HepG2 (cell line): ENCODE data around the gene TNFSF13B. TPM values are rescaled to one million over a fixed set of nuclear protein-coding genes. Genes with fewer than 3 reads are reported as not detected.

Experiments
- ATAC-seq: fragments of 200-7000 bp; cut with Tn5 transposase; 3 replicates; pipeline ENCODE4 v1.9.1; 2020; ENCODE audit warnings: mild to moderate bottlenecking, moderate library complexity
- BruUV-seq: library from RNA; stranded (reverse); fragments of 400-500 nt; replicated peaks from 2 replicates; lab custom pipeline; 2021; lab: Mats Ljungman, UMichigan
- CTCF ChIA-PET: fragments of 300-600 bp; formaldehyde crosslinking; extraction: SDS; loops from one replicate; lab custom pipeline; 2021; ENCODE audit warnings: low total read pairs, inconsistent platforms, low intra/inter-chr PET ratio; lab: Yijun Ruan, JAX
- POLR2A ChIA-PET: fragments of 350-600 bp; sonication (Branson Sonifier 250); formaldehyde crosslinking; loops from one replicate; lab custom pipeline; 2020; ENCODE audit warnings: antibody characterized with exemption, inconsistent platforms; lab: Yijun Ruan, JAX
- DNase-seq: peaks from one replicate; pipeline ENCODE4 v3.0.0-alpha.2; 2015; ENCODE audit warnings: low spot score
- FAIRE-seq: peaks from 3 replicates; lab custom pipeline; 2011; peaks lifted over from hg19 to GRCh38; lab: Jason Lieb, UNC
- H2AFZ ChIP-seq: one replicate; pipeline ENCODE4 v1.6.1; 2011; ENCODE audit warnings: low read length, inconsistent platforms
- H3K27ac ChIP-seq: fragments of 300-600 bp; 3 replicates; pipeline ENCODE4 v1.8.0; 2011; ENCODE audit warnings: mixed run types, mild to moderate bottlenecking, mixed read lengths, low read length, inconsistent platforms; ENCODE audit not compliant: insufficient read depth; ENCODE audit errors: extremely low read length
- H3K27me3 ChIP-seq, 2 experiments: fragments of 200-600 bp in 1 of 2; 2 replicates in 1 of 2; 3 replicates in 1 of 2; pipeline versions ENCODE4 v1.6.0 to v1.8.0; 2011; ENCODE audit warnings: low read length in 2 of 2, mild to moderate bottlenecking in 2 of 2, moderate library complexity in 2 of 2, inconsistent platforms in 1 of 2; ENCODE audit not compliant: insufficient read depth in 2 of 2, control insufficient read depth in 1 of 2
- H3K36me3 ChIP-seq, 2 experiments: fragments of 200-600 bp in 1 of 2; replicated peaks in 1 of 2; 2 replicates in 1 of 2; 3 replicates in 1 of 2; pipeline versions ENCODE4 v1.5.1 to v1.8.0; 2011; ENCODE audit warnings: low read length in 2 of 2, inconsistent platforms in 1 of 2; ENCODE audit not compliant: insufficient read depth in 2 of 2, control insufficient read depth in 1 of 2
- H3K4me1 ChIP-seq: 2 replicates; pipeline ENCODE4 v1.5.1; 2012; ENCODE audit warnings: low read length, inconsistent platforms; ENCODE audit not compliant: insufficient read depth
- H3K4me2 ChIP-seq: 2 replicates; pipeline ENCODE4 v1.6.0; 2011; ENCODE audit warnings: low read depth, low read length, inconsistent platforms
- H3K4me3 ChIP-seq, 3 experiments: fragments of 200-600 bp in 1 of 3; sonication (generic), shearing (Covaris generic) in 1 of 3; replicated peaks in 1 of 3; 2 replicates each; pipeline ENCODE4 v1.5.1; 2011 to 2016; ENCODE audit warnings: low read length in 3 of 3, inconsistent platforms in 2 of 3, low read depth in 2 of 3, mild to moderate bottlenecking in 2 of 3, control low read depth in 1 of 3, mixed read lengths in 1 of 3; ENCODE audit not compliant: insufficient read depth in 1 of 3
- H3K79me2 ChIP-seq: one replicate; pipeline ENCODE4 v1.6.1; 2011; ENCODE audit warnings: low read length, inconsistent platforms; ENCODE audit not compliant: insufficient read depth
- H3K9ac ChIP-seq: 2 replicates; pipeline ENCODE4 v1.6.0; 2011; ENCODE audit warnings: mild to moderate bottlenecking, low read depth, low read length, inconsistent platforms; ENCODE audit not compliant: insufficient read depth
- H3K9me3 ChIP-seq: 2 replicates; pipeline ENCODE4 v1.5.1; 2012; ENCODE audit warnings: mild to moderate bottlenecking, low read length
- H4K20me1 ChIP-seq: 2 replicates; pipeline ENCODE4 v1.6.0; 2011; ENCODE audit warnings: inconsistent platforms, mild to moderate bottlenecking, low read length, moderate library complexity; ENCODE audit not compliant: insufficient read depth
- CBX1 ChIP-seq: IDR thresholded peaks from one replicate; pipeline ENCODE4 v1.6.1; 2016; ENCODE audit warnings: antibody characterized with exemption, low read depth
- CENPX ChIP-seq: sonication (generic); formaldehyde crosslinking; IDR thresholded peaks from 2 replicates; pipeline ENCODE4 v1.9.0; 2021; ENCODE audit warnings: mild to moderate bottlenecking, missing genetic modification reagents, moderate library complexity
- ERF ChIP-seq: IDR thresholded peaks from 2 replicates; pipeline ENCODE4 v1.6.1; 2018; ENCODE audit warnings: missing biosample characterization, missing genetic modification reagents
- GABPA ChIP-seq, 2 experiments: IDR thresholded peaks; 2 replicates each; pipeline ENCODE4 v1.6.1; 2011 to 2016; ENCODE audit warnings: low read depth in 2 of 2, low read length in 1 of 2, missing biosample characterization in 1 of 2, missing genetic modification characterization in 1 of 2
- KDM5A ChIP-seq: fragments of 200-600 bp; sonication (generic); IDR thresholded peaks from 2 replicates; pipeline ENCODE4 v1.7.0; 2018; ENCODE audit warnings: antibody characterized with exemption, mild to moderate bottlenecking, low read length, borderline replicate concordance
- KLF12 ChIP-seq: sonication (generic); formaldehyde crosslinking; IDR thresholded peaks from 2 replicates; pipeline ENCODE4 v1.4.0; 2020; ENCODE audit warnings: missing genetic modification reagents, borderline replicate concordance
- MXI1 ChIP-seq: IDR thresholded peaks from 3 replicates; pipeline ENCODE4 v1.6.1; 2012; ENCODE audit warnings: low read depth, low read length, inconsistent platforms, borderline replicate concordance
- MZF1 ChIP-seq: sonication (generic); formaldehyde crosslinking; IDR thresholded peaks from 2 replicates; pipeline ENCODE4 v1.8.1; 2023; ENCODE audit warnings: mild to moderate bottlenecking, missing genetic modification reagents, borderline replicate concordance
- NCOA2 ChIP-seq: sonication (generic); formaldehyde crosslinking; IDR thresholded peaks from 2 replicates; pipeline ENCODE4 v1.8.0; 2022; ENCODE audit warnings: inconsistent platforms
- ZKSCAN1 ChIP-seq: fragments of 150-350 bp; IDR thresholded peaks from 2 replicates; pipeline ENCODE4 v1.6.1; 2014; ENCODE audit warnings: low read length
- ZMAT5 ChIP-seq: sonication (generic); formaldehyde crosslinking; IDR thresholded peaks from 2 replicates; pipeline ENCODE4 v1.5.0; 2020; ENCODE audit warnings: mild to moderate bottlenecking, low read depth, missing genetic modification reagents, borderline replicate concordance
- ZNF292 ChIP-seq: sonication (generic); formaldehyde crosslinking; IDR thresholded peaks from 2 replicates; pipeline ENCODE4 v1.8.1; 2022; ENCODE audit warnings: mild to moderate bottlenecking, low read depth, missing genetic modification reagents, borderline replicate concordance
- ZNF577 ChIP-seq: sonication (generic); formaldehyde crosslinking; IDR thresholded peaks from 2 replicates; pipeline ENCODE4 v1.4.0; 2020; ENCODE audit warnings: mild to moderate bottlenecking, low read depth, missing genetic modification reagents, borderline replicate concordance
- WGBS: methylation state at CpG from one replicate; pipeline ENCODE4 v1.1.6; 2017; ENCODE audit warnings: low lambda C conversion rate; 5-methylcytosine and 5-hydroxymethylcytosine counted together
- in situ Hi-C: cut with HindIII; loops from 2 replicates; pipeline ENCODE4 v1.10.0; 2017; ENCODE audit warnings: low pct_unique_long_range_greater_than_20kb; ENCODE audit not compliant: extremely low pct_ligation_motif_present
- intact Hi-C: fragments of 100-400 bp; cut with micrococcal nuclease; formaldehyde crosslinking; loops from one replicate; pipeline ENCODE4 v1.10.0; 2022; ENCODE audit not compliant: unreplicated experiment
- polyA plus RNA-seq, 8 experiments: library from polyadenylated mRNA; depleted of rRNA in 3 of 8; stranded (reverse) in 7 of 8; unstranded in 1 of 8; fragments of >200 nt; fragmentation: Illumina TruSeq in 4 of 8; extraction: Trizol in 4 of 8; gene quantifications; 2 replicates each; pipeline versions ENCODE4 v1.2.1 to v1.2.3, GENCODE V29; 2011 to 2016; ENCODE audit warnings: low read depth in 4 of 8, missing spikeins in 1 of 8, mixed read lengths in 1 of 8; ENCODE audit not compliant: insufficient read depth in 1 of 8
- total RNA-seq, 5 experiments: library from RNA; depleted of rRNA; stranded (reverse); fragments of >200 nt; fragmentation: Illumina TruSeq; extraction: Trizol; gene quantifications; 2 replicates each; pipeline ENCODE4 v1.2.3, GENCODE V29; 2016; ENCODE audit warnings: low read depth in 1 of 5
- TF ChIP-seq, protein P1 (sequence below): sonication (generic); formaldehyde crosslinking; IDR thresholded peaks from 2 replicates; pipeline ENCODE4 v1.4.0; 2020; ENCODE audit warnings: missing genetic modification reagents
- TF ChIP-seq, protein P2 (sequence below): IDR thresholded peaks from 2 replicates; pipeline ENCODE4 v1.6.1; 2016; ENCODE audit warnings: mild to moderate bottlenecking, missing biosample characterization, missing genetic modification reagents

Gene TNFSF13B
- total and polyA plus RNA-seq, 2 of the 13 experiments (the other 11 are each of a cell fraction or from before 2014, with no cell fraction given): 0.13 to 0.20 TPM

DNA sequence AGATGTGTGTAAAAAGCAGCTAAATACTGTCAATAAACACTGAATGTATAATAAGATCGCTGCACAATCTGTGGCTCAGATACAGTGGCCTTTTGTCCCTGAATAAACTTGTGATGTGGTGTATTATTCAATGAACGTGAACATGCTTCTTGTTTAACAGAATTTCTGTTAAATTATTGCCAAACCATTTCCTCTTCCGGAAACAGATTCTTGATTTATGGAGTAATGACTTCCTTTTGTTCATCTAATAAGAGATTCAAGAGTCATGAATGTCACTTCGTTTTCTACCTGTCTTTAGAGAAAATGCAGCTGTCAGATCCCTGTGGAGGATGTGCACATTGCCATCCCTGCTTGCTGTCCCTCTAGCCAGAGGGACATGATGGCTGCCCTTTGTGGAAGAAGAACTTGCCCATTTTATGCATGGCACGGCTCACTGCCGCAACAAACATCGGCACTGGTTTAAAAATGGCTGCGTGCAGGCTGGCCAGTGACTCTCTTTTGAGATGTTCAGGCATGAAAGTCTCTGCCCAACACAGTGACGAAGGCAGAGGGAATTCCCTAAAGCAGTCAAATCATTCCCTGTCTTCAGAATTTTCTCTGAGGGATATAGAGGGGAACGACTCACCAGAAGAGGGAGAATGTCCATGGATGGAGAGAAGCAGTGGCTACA is 3.1 kb upstream of the TNFSF13B start (continued):
- no peak for TF ChIP-seq ZNF292 (CRISPR knock-in tag)
- TF ChIP-seq MXI1: no peak
- no peak for TF ChIP-seq ZNF577 (CRISPR knock-in tag)
- TF ChIP-seq GABPA (IDR thresholded peaks at IDR 0.05; ENCODE audit: low read depth, low read length): no peak
- no peak for TF ChIP-seq GABPA (CRISPR knock-in tag; IDR thresholded peaks at IDR 0.05; ENCODE audit: low read depth)
- TF ChIP-seq, all 625 proteins: peak for 0

- no peak for DNase-seq
- no peak for FAIRE-seq
- Histone ChIP-seq H3K4me3 (no peak overlapping the region), H3K27me3 (no peaks in the 10 kb centered on the region), H3K9me3 (no peaks in the 10 kb centered on the region), H4K20me1 (no peaks in the 10 kb centered on the region), H3K9ac (no peak overlapping the region), H3K36me3 (no peaks in the 10 kb centered on the region), H3K4me1 (peaks cover 12% of the 10 kb centered on the region; the same call in 1 of the 2 replicates), H3K79me2 (no peaks in the 10 kb centered on the region), H3K4me2 (no peak overlapping the region), H3K27ac (no peak overlapping the region), H2AFZ (no peak overlapping the region)
- in situ Hi-C loops (no loop called here), intact Hi-C loops (no loop called here)
- WGBS: 7% methylated on average over 4 of the region's 4 CpGs
- ATAC-seq: no peak
- BruUV-seq: no TSS peak
- POLR2A ChIA-PET: no interaction called here
- CTCF ChIA-PET: no interaction called here
- TF ChIP-seq MZF1 (CRISPR knock-in tag): no peak
- no peak for TF ChIP-seq CBX1
- TF ChIP-seq, protein P1, sequence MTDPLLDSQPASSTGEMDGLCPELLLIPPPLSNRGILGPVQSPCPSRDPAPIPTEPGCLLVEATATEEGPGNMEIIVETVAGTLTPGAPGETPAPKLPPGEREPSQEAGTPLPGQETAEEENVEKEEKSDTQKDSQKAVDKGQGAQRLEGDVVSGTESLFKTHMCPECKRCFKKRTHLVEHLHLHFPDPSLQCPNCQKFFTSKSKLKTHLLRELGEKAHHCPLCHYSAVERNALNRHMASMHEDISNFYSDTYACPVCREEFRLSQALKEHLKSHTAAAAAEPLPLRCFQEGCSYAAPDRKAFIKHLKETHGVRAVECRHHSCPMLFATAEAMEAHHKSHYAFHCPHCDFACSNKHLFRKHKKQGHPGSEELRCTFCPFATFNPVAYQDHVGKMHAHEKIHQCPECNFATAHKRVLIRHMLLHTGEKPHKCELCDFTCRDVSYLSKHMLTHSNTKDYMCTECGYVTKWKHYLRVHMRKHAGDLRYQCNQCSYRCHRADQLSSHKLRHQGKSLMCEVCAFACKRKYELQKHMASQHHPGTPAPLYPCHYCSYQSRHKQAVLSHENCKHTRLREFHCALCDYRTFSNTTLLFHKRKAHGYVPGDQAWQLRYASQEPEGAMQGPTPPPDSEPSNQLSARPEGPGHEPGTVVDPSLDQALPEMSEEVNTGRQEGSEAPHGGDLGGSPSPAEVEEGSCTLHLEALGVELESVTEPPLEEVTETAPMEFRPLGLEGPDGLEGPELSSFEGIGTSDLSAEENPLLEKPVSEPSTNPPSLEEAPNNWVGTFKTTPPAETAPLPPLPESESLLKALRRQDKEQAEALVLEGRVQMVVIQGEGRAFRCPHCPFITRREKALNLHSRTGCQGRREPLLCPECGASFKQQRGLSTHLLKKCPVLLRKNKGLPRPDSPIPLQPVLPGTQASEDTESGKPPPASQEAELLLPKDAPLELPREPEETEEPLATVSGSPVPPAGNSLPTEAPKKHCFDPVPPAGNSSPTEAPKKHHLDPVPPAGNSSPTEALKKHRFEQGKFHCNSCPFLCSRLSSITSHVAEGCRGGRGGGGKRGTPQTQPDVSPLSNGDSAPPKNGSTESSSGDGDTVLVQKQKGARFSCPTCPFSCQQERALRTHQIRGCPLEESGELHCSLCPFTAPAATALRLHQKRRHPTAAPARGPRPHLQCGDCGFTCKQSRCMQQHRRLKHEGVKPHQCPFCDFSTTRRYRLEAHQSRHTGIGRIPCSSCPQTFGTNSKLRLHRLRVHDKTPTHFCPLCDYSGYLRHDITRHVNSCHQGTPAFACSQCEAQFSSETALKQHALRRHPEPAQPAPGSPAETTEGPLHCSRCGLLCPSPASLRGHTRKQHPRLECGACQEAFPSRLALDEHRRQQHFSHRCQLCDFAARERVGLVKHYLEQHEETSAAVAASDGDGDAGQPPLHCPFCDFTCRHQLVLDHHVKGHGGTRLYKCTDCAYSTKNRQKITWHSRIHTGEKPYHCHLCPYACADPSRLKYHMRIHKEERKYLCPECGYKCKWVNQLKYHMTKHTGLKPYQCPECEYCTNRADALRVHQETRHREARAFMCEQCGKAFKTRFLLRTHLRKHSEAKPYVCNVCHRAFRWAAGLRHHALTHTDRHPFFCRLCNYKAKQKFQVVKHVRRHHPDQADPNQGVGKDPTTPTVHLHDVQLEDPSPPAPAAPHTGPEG (CRISPR knock-in tag): no peak
- TF ChIP-seq ERF (CRISPR knock-in tag): no peak
- no peak for TF ChIP-seq KLF12 (CRISPR knock-in tag)
- TF ChIP-seq CENPX (CRISPR knock-in tag): no peak
- no peak for TF ChIP-seq NCOA2
- TF ChIP-seq, protein P2, sequence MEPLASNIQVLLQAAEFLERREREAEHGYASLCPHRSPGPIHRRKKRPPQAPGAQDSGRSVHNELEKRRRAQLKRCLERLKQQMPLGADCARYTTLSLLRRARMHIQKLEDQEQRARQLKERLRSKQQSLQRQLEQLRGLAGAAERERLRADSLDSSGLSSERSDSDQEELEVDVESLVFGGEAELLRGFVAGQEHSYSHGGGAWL: no peak
- no peak for TF ChIP-seq ZKSCAN1
- TF ChIP-seq ZMAT5 (CRISPR knock-in tag): no peak
- no peak for TF ChIP-seq KDM5A
These were observed 2.2 kb upstream of the TNFSF13B start for GRCh38 chr13:108267347-108267746.
